Right forelimb (tissue), 1 donor: ENCODE results near the gene DHRS7C.

Experiments used
- DNase-seq: peaks from one replicate; pipeline ENCODE4 v3.0.0-alpha.2; 2018

DHRS7C gene

DNA sequence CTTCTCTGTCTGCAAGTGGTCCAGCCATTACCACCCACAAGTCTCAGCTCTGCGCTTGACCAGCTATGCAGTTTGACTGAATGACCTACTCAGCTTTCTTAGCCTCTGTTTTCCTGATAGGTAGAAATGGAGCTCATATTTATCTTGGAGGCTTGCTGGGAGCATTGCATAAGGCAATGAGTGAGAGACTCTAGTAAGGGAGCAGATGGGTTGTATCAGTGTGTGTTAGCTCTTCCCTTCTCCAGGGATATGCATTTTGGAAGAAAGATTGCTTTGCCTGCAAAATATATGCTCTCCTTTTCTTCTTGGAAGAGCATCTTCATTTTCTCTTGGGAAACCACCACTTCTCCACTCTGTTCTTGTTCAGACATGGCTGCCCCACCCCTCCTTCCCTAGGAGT lies 26.1 kb downstream of the DHRS7C start:
- no peak for DNase-seq

- no peak for DNase-seq
Observed at GRCh38 chr17:9763643-9764042, 27.7 kb downstream of the DHRS7C start.

DNA sequence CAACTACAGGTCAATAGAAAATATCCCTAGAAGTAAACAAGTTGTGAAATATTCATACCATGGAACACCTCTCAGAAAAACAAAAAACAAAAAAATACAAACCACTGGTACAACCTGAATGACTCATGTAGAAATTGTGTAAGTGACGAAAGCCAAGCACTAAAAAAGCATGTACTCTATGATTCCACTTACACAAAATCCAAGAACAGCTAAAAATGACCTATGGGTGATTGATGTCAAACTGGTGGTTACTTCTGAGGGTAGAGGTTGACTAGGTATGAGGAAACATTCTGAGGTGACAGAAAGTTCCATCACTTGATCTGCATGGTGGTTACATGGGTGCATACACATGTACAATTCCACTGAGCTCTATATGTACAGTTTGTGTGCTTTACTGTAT lies 31.1 kb downstream of the DHRS7C start:
- no peak for DNase-seq

DNA sequence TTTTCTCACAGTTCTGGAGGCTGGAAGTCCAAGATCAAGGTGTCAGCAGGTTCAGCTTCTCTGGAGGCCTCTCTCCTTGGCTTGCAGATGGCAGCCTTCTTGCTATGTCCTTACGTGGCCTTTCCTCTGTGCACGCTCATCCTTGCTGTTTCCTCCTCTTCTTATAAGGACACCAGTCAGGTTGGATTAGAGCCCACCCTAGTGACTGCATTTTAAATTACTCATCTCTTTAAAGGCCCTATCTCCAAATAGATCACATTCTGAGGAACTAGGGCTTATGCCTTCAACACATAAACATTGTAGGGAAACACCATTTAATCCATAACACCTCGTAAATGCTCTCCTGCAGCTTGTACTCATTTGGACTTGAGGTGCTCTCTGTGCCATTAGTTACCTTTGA lies 36.3 kb downstream of the DHRS7C start:
- DNase-seq, result no peak

DNA sequence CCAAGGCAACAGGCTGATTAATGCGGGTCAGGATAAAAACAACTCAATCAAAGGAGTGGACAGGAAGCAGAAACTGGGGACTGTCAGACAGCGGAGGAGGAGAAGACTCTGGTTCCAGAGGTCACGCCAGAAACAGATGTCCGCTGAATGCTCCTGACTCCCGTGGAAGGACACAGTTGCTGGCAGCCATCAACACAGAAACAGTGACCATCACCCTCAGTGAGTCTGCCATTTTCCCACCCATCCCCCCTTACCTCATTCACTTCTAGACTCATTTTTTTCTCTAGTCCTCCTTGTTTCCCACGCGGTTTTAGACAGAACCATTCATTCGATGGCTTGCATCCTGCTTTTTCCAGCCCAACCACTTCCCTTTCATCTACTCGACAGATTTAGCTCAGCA lies 40.9 kb downstream of the DHRS7C start:
- no peak for DNase-seq

DNA sequence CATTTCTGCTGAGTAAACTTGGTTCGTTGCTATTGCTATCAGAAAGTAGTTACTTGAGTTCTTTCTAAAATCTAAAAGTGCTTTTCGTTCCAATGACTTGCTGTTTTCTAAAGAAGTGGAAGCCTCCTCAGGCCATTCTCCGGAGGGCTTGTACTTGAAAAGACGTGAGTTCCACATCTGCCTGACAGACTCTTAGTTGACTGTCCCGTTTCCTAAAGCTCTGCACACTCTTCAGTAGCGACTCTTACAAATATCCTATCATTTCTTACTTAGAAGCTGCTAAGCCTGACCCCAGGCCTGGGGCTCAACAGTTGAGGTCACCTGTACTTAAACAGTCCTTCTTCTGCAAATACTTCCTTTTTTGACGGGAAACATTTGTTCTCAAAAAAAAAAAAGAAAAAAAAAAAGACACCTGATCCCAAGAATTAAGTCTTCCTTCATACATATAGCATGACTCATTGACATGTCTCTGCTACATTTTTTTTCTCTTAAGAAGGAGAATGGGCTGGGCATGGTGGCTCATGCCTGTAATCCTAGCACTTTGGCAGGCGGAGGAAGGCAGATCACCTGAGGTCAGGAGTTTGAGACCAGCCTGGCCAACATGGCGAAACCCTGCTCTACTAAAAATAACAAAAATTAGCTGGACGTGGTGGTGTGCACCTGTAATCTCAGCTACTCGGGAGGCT lies 61.5 kb downstream of the DHRS7C start:
- DNase-seq, result no peak

DNA sequence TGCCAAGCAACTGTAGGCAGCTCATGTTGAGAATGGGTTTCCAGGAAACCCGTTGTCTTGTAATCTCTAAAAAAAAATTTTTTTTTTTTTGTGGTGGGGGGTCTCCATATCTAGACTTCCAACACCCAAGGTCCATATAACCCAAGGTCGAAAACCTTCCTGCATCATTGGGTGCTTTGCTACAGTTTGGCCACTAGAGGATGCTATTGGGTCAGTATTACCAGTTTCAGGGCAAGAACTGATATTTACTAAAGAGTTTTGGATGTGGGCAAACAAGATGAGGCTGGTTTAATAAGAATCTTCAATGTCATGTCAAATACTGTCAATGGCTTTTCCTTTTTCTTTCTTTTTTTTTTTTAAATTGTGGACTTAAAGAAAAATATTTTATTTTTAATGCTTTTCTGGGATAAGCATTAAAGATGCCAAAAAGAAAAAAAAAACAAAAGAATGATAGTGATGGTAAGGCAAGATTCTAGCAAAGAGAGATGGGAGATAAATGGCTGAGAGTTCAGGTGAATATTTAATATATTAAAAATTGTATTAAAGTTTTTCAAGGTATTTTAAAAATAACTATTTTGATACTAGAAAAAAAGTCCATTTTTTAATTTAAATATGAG lies 62.2 kb downstream of the DHRS7C start:
- DNase-seq, result no peak

- DNase-seq, result no peak
Observed at GRCh38 chr17:9728564-9728963, 62.8 kb downstream of the DHRS7C start.

GRCh38 chr17:9728005-9728404 lies 63.4 kb downstream of the DHRS7C start:
- no peak for DNase-seq

GRCh38 chr17:9726291-9726690 lies 65.1 kb downstream of the DHRS7C start:
- DNase-seq, result no peak

DNA sequence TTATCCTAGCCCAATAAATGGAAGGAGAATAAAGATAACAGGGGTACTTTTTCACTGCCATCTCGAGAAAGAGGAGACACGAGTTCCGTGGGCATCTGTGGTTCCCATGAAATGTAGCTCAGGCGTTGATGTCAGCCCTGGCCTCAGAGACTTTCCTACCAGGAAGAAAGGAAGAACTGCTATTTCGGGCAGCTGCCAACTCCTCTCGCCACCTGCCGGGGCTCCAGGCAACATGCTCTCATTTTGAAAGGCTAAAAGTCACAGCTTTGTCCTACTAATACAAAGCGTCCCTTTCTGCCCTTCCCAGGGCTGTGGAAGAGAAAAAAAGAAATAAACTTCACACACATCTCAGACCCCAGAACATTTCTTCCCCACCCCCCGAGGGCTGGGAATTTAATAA lies 65.8 kb downstream of the DHRS7C start:
- DNase-seq, result no peak
